Panc1 (cell line): ENCODE measurements around the gene KRTAP4-6. TPM values are rescaled to one million over a fixed set of nuclear protein-coding genes. Genes with fewer than 3 reads are reported as not detected.
"Not testable (repeated sequence)": the region's sequence is repeated elsewhere in the genome, so short reads cannot be mapped to it uniquely, and the experiment has no call there.

Experiments used
- ATAC-seq: fragments of 200-7000 bp; cut with Tn5 transposase; 2 replicates; pipeline ENCODE4 v1.9.1; 2020; ENCODE audit warnings: mild to moderate bottlenecking, moderate library complexity
- BruUV-seq: library from RNA; stranded (reverse); fragments of 400-500 nt; replicated peaks from 2 replicates; lab custom pipeline; 2021; lab: Mats Ljungman, UMichigan
- CTCF ChIA-PET: fragments of 300-600 bp; sonication (Branson Sonifier 250); formaldehyde crosslinking; loops from one replicate; lab custom pipeline; 2022; ENCODE audit warnings: antibody characterized with exemption; lab: Charles Lee
- POLR2A ChIA-PET: fragments of 300-600 bp; sonication (Branson Sonifier 250); formaldehyde crosslinking; loops from one replicate; lab custom pipeline; 2022; ENCODE audit warnings: antibody characterized with exemption; lab: Charles Lee
- DNase-seq: peaks from one replicate; pipeline ENCODE4 v3.0.0-alpha.2; 2010; ENCODE audit warnings: low read depth, low spot score
- H3K27ac ChIP-seq: 2 replicates; pipeline ENCODE4 v1.5.1; 2011; ENCODE audit warnings: mild to moderate bottlenecking, low read length, inconsistent platforms
- H3K27me3 ChIP-seq: fragments of 200-500 bp; sonication (Bioruptor generic); 2 replicates; pipeline ENCODE4 v1.6.0; 2014; ENCODE audit warnings: low read length, inconsistent platforms; ENCODE audit not compliant: control insufficient read depth, insufficient read depth
- H3K36me3 ChIP-seq: fragments of 200-500 bp; sonication (Bioruptor generic); 2 replicates; pipeline ENCODE4 v1.5.1; 2014; ENCODE audit warnings: inconsistent platforms, mild to moderate bottlenecking, low read length, moderate library complexity; ENCODE audit not compliant: control insufficient read depth, insufficient read depth
- H3K4me1 ChIP-seq: 2 replicates; pipeline ENCODE4 v1.5.1; 2011; ENCODE audit warnings: inconsistent platforms, mild to moderate bottlenecking, low read length, moderate library complexity; ENCODE audit not compliant: control insufficient read depth, insufficient read depth
- H3K4me3 ChIP-seq, 2 experiments: 2 replicates each; pipeline ENCODE4 v1.5.1; 2011 to 2012; ENCODE audit warnings: low read depth in 2 of 2, low read length in 2 of 2, mild to moderate bottlenecking in 2 of 2, inconsistent platforms in 1 of 2, moderate library complexity in 1 of 2
- H3K9me3 ChIP-seq: fragments of 200-500 bp; sonication (Bioruptor generic); 2 replicates; pipeline ENCODE4 v1.5.1; 2014; ENCODE audit warnings: low read depth, mild to moderate bottlenecking, inconsistent platforms, low read length, moderate library complexity; ENCODE audit not compliant: control insufficient read depth, insufficient read depth
- CTCF ChIP-seq: fragments of 450-650 bp; IDR thresholded peaks from 2 replicates; pipeline ENCODE4 v1.5.1; 2017; ENCODE audit warnings: mild to moderate bottlenecking
- POLR2AphosphoS5 ChIP-seq: IDR thresholded peaks from 2 replicates; pipeline ENCODE4 v1.6.1; 2012; ENCODE audit warnings: mild to moderate bottlenecking, low read depth, low read length, moderate library complexity
- REST ChIP-seq, 2 experiments: IDR thresholded peaks; 2 replicates each; pipeline ENCODE4 v1.6.1; 2011 to 2012; ENCODE audit warnings: low read depth in 2 of 2, control low read depth in 1 of 2, low read length in 1 of 2, mild to moderate bottlenecking in 1 of 2, moderate library complexity in 1 of 2; ENCODE audit not compliant: insufficient read depth in 1 of 2
- SIN3A ChIP-seq: IDR thresholded peaks from 2 replicates; pipeline ENCODE4 v1.6.1; 2012; ENCODE audit warnings: low read depth, mild to moderate bottlenecking, low read length, moderate library complexity, borderline replicate concordance; ENCODE audit not compliant: insufficient read depth
- TCF7L2 ChIP-seq: IDR thresholded peaks from 2 replicates; pipeline ENCODE4 v1.6.1; 2011; ENCODE audit warnings: mild to moderate bottlenecking, low read depth, low read length, inconsistent platforms
- in situ Hi-C: cut with HindIII; loops from 2 replicates; pipeline ENCODE4 v1.10.0; 2016; ENCODE audit warnings: low sequenced_read_pairs, low pct_unique_long_range_greater_than_20kb
- intact Hi-C: fragments of 100-400 bp; cut with micrococcal nuclease; formaldehyde crosslinking; loops from one replicate; pipeline ENCODE4 v1.10.0; 2022; ENCODE audit not compliant: unreplicated experiment
- total RNA-seq: library from RNA; stranded (reverse); gene quantifications from one replicate; pipeline ENCODE4 v1.2.1, GENCODE V29; 2021; ENCODE audit not compliant: unreplicated experiment

KRTAP4-6 gene
- total RNA-seq, 1 experiment from 2014 or later: not detected

DNA sequence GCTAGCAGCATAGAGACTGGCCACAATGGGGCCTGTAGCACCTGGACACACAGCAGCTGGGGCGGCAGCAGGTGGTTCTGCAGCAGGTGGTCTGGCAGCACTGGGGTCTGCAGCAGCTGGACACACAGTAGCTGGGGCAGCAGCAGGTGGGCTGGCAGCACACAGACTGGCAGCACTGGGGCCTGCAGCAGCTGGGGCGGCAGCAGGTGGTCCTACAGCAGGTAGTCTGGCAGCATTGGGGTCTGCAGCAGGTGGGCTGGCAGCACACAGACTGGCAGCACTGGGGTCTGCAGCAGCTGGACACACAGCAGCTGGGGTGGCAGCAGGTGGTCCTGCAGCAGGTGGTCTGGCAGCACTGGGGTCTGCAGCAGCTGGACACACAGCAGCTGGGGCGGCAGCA is 19.8 kb upstream of the KRTAP4-6 start:
- POLR2A ChIA-PET: interaction anchor here (0.6 kb wide), 1 partner anchor 284 kb away, joined by 3 read pairs; no protein-coding TSS in a partner anchor
- ATAC-seq, H3K9me3 ChIP-seq, H3K4me3 ChIP-seq, H3K36me3 ChIP-seq, H3K27ac ChIP-seq, intact Hi-C loops, in situ Hi-C loops, DNase-seq, CTCF ChIA-PET, H3K4me1 ChIP-seq, BruUV-seq, H3K27me3 ChIP-seq: not testable (repeated sequence)

GRCh38 chr17:41153856-41154255 is 13.5 kb upstream of the KRTAP4-6 start:
- intact Hi-C loops: no loop called here
- TF ChIP-seq POLR2AphosphoS5: no peak
- no peak for TF ChIP-seq SIN3A
- TF ChIP-seq CTCF: no peak
- no peak for TF ChIP-seq REST (IDR thresholded peaks at IDR 0.05; ENCODE audit: insufficient read depth in 1 of 2, low read depth in 2 of 2, low read length in 1 of 2)
- no peak for TF ChIP-seq TCF7L2
- no TSS peak for BruUV-seq

GRCh38 chr17:41151525-41151924 is 11.2 kb upstream of the KRTAP4-6 start:
- POLR2A ChIA-PET: no interaction called here
- CTCF ChIA-PET: no interaction called here
- H3K4me1 ChIP-seq: no peaks in the 10 kb centered on the region
- ATAC-seq: no peak
- no peaks in the 10 kb centered on the region for H3K36me3 ChIP-seq
- no peak overlapping the region for H3K4me3 ChIP-seq
- TF ChIP-seq REST (IDR thresholded peaks at IDR 0.05; ENCODE audit: insufficient read depth in 1 of 2, low read depth in 2 of 2, low read length in 1 of 2) (no peak), POLR2AphosphoS5 (no peak), TCF7L2 (no peak), CTCF (no peak), SIN3A (no peak)
- H3K27me3 ChIP-seq: no peaks in the 10 kb centered on the region
- in situ Hi-C loops: no loop called here
- no TSS peak for BruUV-seq
- no peak overlapping the region for H3K27ac ChIP-seq
- DNase-seq: no peak
- no peaks in the 10 kb centered on the region for H3K9me3 ChIP-seq
- intact Hi-C loops: no loop called here

More at GRCh38 chr17:41153856-41154255, 13.5 kb upstream of the KRTAP4-6 start:
- H3K27me3 ChIP-seq: no peaks in the 10 kb centered on the region
- DNase-seq (no peak), ATAC-seq (no peak)
- in situ Hi-C loops: no loop called here
- no peaks in the 10 kb centered on the region for H3K4me1 ChIP-seq
- no peak overlapping the region for H3K4me3 ChIP-seq
- ChIA-PET CTCF (no interaction called here), POLR2A (no interaction called here)
- H3K27ac ChIP-seq: no peak overlapping the region
- H3K36me3 ChIP-seq: no peaks in the 10 kb centered on the region
- H3K9me3 ChIP-seq: no peaks in the 10 kb centered on the region
